Thymus (tissue), 11 donors: ENCODE results near the gene NT5C1B. TPM values are rescaled to one million over a fixed set of nuclear protein-coding genes. Genes with fewer than 3 reads are reported as not detected.

Experiments used
- DNase-seq, 9 donors: peaks; one replicate each; pipeline ENCODE4 v3.0.0-alpha.2; 2013; ENCODE audit warnings: low spot score in 9 of 9, low read depth in 6 of 9, missing footprints in 1 of 9
- H3K27ac ChIP-seq, 2 donors: one replicate each; pipeline ENCODE4 v1.5.1; 2013; ENCODE audit warnings: control low read depth in 1 of 2, low read depth in 1 of 2, low read length in 1 of 2, mild to moderate bottlenecking in 1 of 2, moderate library complexity in 1 of 2
- H3K27me3 ChIP-seq, 2 donors: one replicate each; pipeline ENCODE4 v1.5.1; 2013; ENCODE audit warnings: low read length in 1 of 2; ENCODE audit not compliant: control insufficient read depth in 2 of 2, insufficient read depth in 1 of 2
- H3K36me3 ChIP-seq, 2 donors: one replicate each; pipeline ENCODE4 v1.5.1; 2013; ENCODE audit warnings: low read length in 1 of 2, mild to moderate bottlenecking in 1 of 2, moderate library complexity in 1 of 2; ENCODE audit not compliant: control insufficient read depth in 2 of 2, insufficient read depth in 2 of 2
- H3K4me1 ChIP-seq, 2 donors: one replicate each; pipeline ENCODE4 v1.5.1; 2013; ENCODE audit warnings: low read length in 2 of 2; ENCODE audit not compliant: control insufficient read depth in 2 of 2, insufficient read depth in 2 of 2
- H3K4me3 ChIP-seq, 2 donors: one replicate each; pipeline ENCODE4 v1.5.1; 2013; ENCODE audit warnings: low read length in 2 of 2, control low read depth in 1 of 2, mild to moderate bottlenecking in 1 of 2
- H3K9me3 ChIP-seq, 2 donors: one replicate each; pipeline ENCODE4 v1.5.1; 2013; ENCODE audit warnings: low read length in 1 of 2, mild to moderate bottlenecking in 1 of 2; ENCODE audit not compliant: control insufficient read depth in 2 of 2, insufficient read depth in 1 of 2
- WGBS: extraction: QIAGEN DNeasy Blood & Tissue Kit; methylation state at CpG from one replicate; pipeline ENCODE4 v1.1.7; 2013; 5-methylcytosine and 5-hydroxymethylcytosine counted together
- polyA plus RNA-seq: library from polyadenylated mRNA; stranded (reverse); fragments of 200-250 nt; gene quantifications from one replicate; pipeline ENCODE4 v1.2.3, GENCODE V29; 2013
- total RNA-seq: library from RNA; stranded (reverse); fragments of 120-200 nt; gene quantifications from one replicate; pipeline ENCODE4 v1.2.4, GENCODE V29; 2013
- donor health status: healthy.

Gene NT5C1B
- total and polyA plus RNA-seq, 2 donors, result not detected

GRCh38 chr2:18527822-18528221, 61.5 kb downstream of the NT5C1B start:
- H3K9me3 ChIP-seq, result no peaks in the 10 kb centered on the region
- H3K4me3 ChIP-seq, result no peak overlapping the region
- H3K36me3 ChIP-seq, result no peaks in the 10 kb centered on the region
- 97% methylated on average over 4 of the region's 4 CpGs for WGBS
- DNase-seq, result no peak
- H3K27me3 ChIP-seq, result peaks cover 0 to 2% of the 10 kb centered on the region in 2 donors
- H3K4me1 ChIP-seq, result no peaks in the 10 kb centered on the region
- H3K27ac ChIP-seq, result no peak overlapping the region

GRCh38 chr2:18527326-18527725, 62.0 kb downstream of the NT5C1B start:
- WGBS, result 96% methylated on average over 2 of the region's 2 CpGs
- DNase-seq, result no peak

GRCh38 chr2:18526429-18526828, 62.9 kb downstream of the NT5C1B start:
- WGBS, result 81% methylated on average over 7 of the region's 7 CpGs
- DNase-seq, result no peak
- Histone ChIP-seq H3K4me3 (no peak overlapping the region), H3K27ac (no peak overlapping the region), H3K4me1 (no peaks in the 10 kb centered on the region), H3K36me3 (no peaks in the 10 kb centered on the region), H3K27me3 (peaks cover 0 to 2% of the 10 kb centered on the region in 2 donors), H3K9me3 (no peaks in the 10 kb centered on the region)

More at GRCh38 chr2:18527326-18527725, 62.0 kb downstream of the NT5C1B start:
- H3K4me3 ChIP-seq, result no peak overlapping the region
- H3K36me3 ChIP-seq, result no peaks in the 10 kb centered on the region
- peaks cover 0 to 2% of the 10 kb centered on the region in 2 donors for H3K27me3 ChIP-seq
- no peak overlapping the region for H3K27ac ChIP-seq
- H3K9me3 ChIP-seq, result no peaks in the 10 kb centered on the region
- no peaks in the 10 kb centered on the region for H3K4me1 ChIP-seq

GRCh38 chr2:18525852-18526251, 63.5 kb downstream of the NT5C1B start:
- peaks cover 0 to 2% of the 10 kb centered on the region in 2 donors for H3K27me3 ChIP-seq
- DNase-seq, result no peak
- whole genome bisulfite sequencing, result 90% methylated on average over 3 of the region's 3 CpGs
- no peak overlapping the region for H3K27ac ChIP-seq
- H3K36me3 ChIP-seq, result no peaks in the 10 kb centered on the region
- H3K9me3 ChIP-seq, result no peaks in the 10 kb centered on the region
- H3K4me1 ChIP-seq, result no peaks in the 10 kb centered on the region
- H3K4me3 ChIP-seq, result no peak overlapping the region

- H3K27ac ChIP-seq, result no peak overlapping the region
- H3K36me3 ChIP-seq, result no peaks in the 10 kb centered on the region
- H3K4me1 ChIP-seq, result no peaks in the 10 kb centered on the region
- H3K4me3 ChIP-seq, result no peak overlapping the region
- H3K27me3 ChIP-seq, result peaks cover 0 to 2% of the 10 kb centered on the region in 2 donors
- no peak for DNase-seq
- 93% methylated on average over 2 of the region's 2 CpGs for WGBS
- H3K9me3 ChIP-seq, result no peaks in the 10 kb centered on the region
These were observed 64.1 kb downstream of the NT5C1B start for GRCh38 chr2:18525236-18525635.

GRCh38 chr2:18522484-18523146, 66.8 kb downstream of the NT5C1B start:
- Histone ChIP-seq H3K27ac (no peak overlapping the region), H3K36me3 (no peaks in the 10 kb centered on the region)
- WGBS, result 99% methylated on average over 2 of the region's 2 CpGs

GRCh38 chr2:18520451-18521425, 68.6 kb downstream of the NT5C1B start:
- Histone ChIP-seq H3K27ac (peak overlapping the region in 1 of 2 donors; percentile 64), H3K4me1 (no peaks in the 10 kb centered on the region), H3K4me3 (no peak overlapping the region), H3K36me3 (no peaks in the 10 kb centered on the region), H3K27me3 (peaks cover 0 to 10% of the 10 kb centered on the region in 2 donors), H3K9me3 (no peaks in the 10 kb centered on the region)
- 57% methylated on average over 16 of the region's 16 CpGs for WGBS
- peak; percentile 29 to 71 (median 44) for DNase-seq

More at GRCh38 chr2:18522484-18523146, 66.8 kb downstream of the NT5C1B start:
- Histone ChIP-seq H3K27me3 (peaks cover 0 to 10% of the 10 kb centered on the region in 2 donors), H3K4me1 (no peaks in the 10 kb centered on the region), H3K9me3 (no peaks in the 10 kb centered on the region), H3K4me3 (no peak overlapping the region)
- no peak for DNase-seq

GRCh38 chr2:18519914-18520450, 69.4 kb downstream of the NT5C1B start:
- Histone ChIP-seq H3K27me3 (peaks cover 0 to 10% of the 10 kb centered on the region in 2 donors), H3K4me3 (no peak overlapping the region), H3K27ac (no peak overlapping the region), H3K4me1 (no peaks in the 10 kb centered on the region), H3K9me3 (no peaks in the 10 kb centered on the region), H3K36me3 (no peaks in the 10 kb centered on the region)
- WGBS, result 68% methylated on average over 7 of the region's 7 CpGs
- no peak for DNase-seq
